GM12878 (cell line): ENCODE results near the gene PROC. TPM values are rescaled to one million over a fixed set of nuclear protein-coding genes. Genes with fewer than 3 reads are reported as not detected.

Experiments
- ATAC-seq: fragments of 200-7000 bp; cut with Tn5 transposase; 3 replicates; pipeline ENCODE4 v1.9.1; 2020; ENCODE audit warnings: mild to moderate bottlenecking, moderate library complexity
- BruUV-seq: library from RNA; stranded (reverse); fragments of 400-500 nt; replicated peaks from 2 replicates; lab custom pipeline; 2021; lab: Mats Ljungman, UMichigan
- CTCF ChIA-PET: fragments of 300-600 bp; sonication (Branson Sonifier 250); formaldehyde crosslinking; extraction: SDS; loops from one replicate; lab custom pipeline; 2021; ENCODE audit warnings: inconsistent platforms; lab: Yijun Ruan, JAX
- POLR2A ChIA-PET: fragments of 350-600 bp; formaldehyde crosslinking; extraction: SDS; loops from one replicate; lab custom pipeline; 2021; ENCODE audit warnings: inconsistent platforms; lab: Charles Lee
- RAD21 ChIA-PET: fragments of 300-600 bp; sonication (Branson Sonifier 250); formaldehyde crosslinking; loops from one replicate; lab custom pipeline; 2023; ENCODE audit warnings: antibody characterized with exemption; ENCODE audit not compliant: unreplicated experiment; lab: Charles Lee
- SMC1A ChIA-PET: fragments of 300-600 bp; sonication (Branson Sonifier 250); formaldehyde crosslinking; loops from one replicate; lab custom pipeline; 2023; ENCODE audit not compliant: unreplicated experiment, uncharacterized antibody; lab: Charles Lee
- DNase-seq: peaks from one replicate; pipeline ENCODE4 v3.0.0-alpha.2; 2011; ENCODE audit warnings: low read depth, low spot score
- FAIRE-seq: peaks from 3 replicates; lab custom pipeline; 2011; peaks lifted over from hg19 to GRCh38; lab: Jason Lieb, UNC
- H2AFZ ChIP-seq: 2 replicates; pipeline ENCODE4 v1.6.0; 2011; ENCODE audit warnings: low read depth, low read length, control low read depth; ENCODE audit not compliant: control insufficient read depth
- H3K27ac ChIP-seq: 2 replicates; pipeline ENCODE4 v1.5.1; 2011; ENCODE audit warnings: control low read depth; ENCODE audit not compliant: control insufficient read depth, insufficient read depth
- H3K27me3 ChIP-seq, 2 experiments: replicated peaks in 1 of 2; 2 replicates each; pipeline versions ENCODE4 v1.6.0 to v1.6.1; 2011; ENCODE audit warnings: low read length in 1 of 2; ENCODE audit not compliant: control insufficient read depth in 2 of 2, insufficient read depth in 2 of 2
- H3K36me3 ChIP-seq, 2 experiments: 2 replicates each; pipeline ENCODE4 v1.5.1; 2011; ENCODE audit warnings: low read length in 1 of 2; ENCODE audit not compliant: control insufficient read depth in 2 of 2, insufficient read depth in 2 of 2
- H3K4me1 ChIP-seq: 2 replicates; pipeline ENCODE4 v1.6.1; 2011; ENCODE audit warnings: mild to moderate bottlenecking, low read length, moderate library complexity, mixed read lengths; ENCODE audit not compliant: control insufficient read depth, insufficient read depth
- H3K4me2 ChIP-seq: 2 replicates; pipeline ENCODE4 v1.6.0; 2011; ENCODE audit warnings: control low read depth; ENCODE audit not compliant: control insufficient read depth, insufficient read depth
- H3K4me3 ChIP-seq: fragments of 200-600 bp; sonication (generic); 2 replicates; pipeline ENCODE4 v1.5.1; 2016
- H3K79me2 ChIP-seq: 2 replicates; pipeline ENCODE4 v1.6.0; 2011; ENCODE audit warnings: low read length; ENCODE audit not compliant: control insufficient read depth, insufficient read depth
- H3K9ac ChIP-seq: 2 replicates; pipeline ENCODE4 v1.8.0; 2011; ENCODE audit warnings: low read length, control low read depth, mixed read lengths; ENCODE audit not compliant: control insufficient read depth, insufficient read depth
- H3K9me3 ChIP-seq: replicated peaks from 3 replicates; pipeline ENCODE4 v1.5.1; 2011; ENCODE audit warnings: mild to moderate bottlenecking, low read length; ENCODE audit not compliant: control insufficient read depth, insufficient read depth
- H4K20me1 ChIP-seq: 2 replicates; pipeline ENCODE4 v1.6.0; 2011; ENCODE audit not compliant: control insufficient read depth, insufficient read depth
- BHLHE40 ChIP-seq, 2 experiments: fragments of 450-650 bp in 1 of 2; IDR thresholded peaks; 2 replicates each; pipeline ENCODE4 v1.6.1; 2011 to 2017; ENCODE audit warnings: low read depth in 2 of 2, borderline replicate concordance in 1 of 2, improper control_type of control experiment in 1 of 2, low read length in 1 of 2, mild to moderate bottlenecking in 1 of 2
- CBX3 ChIP-seq: fragments of 200-600 bp; sonication (generic); IDR thresholded peaks from 2 replicates; pipeline ENCODE4 v1.6.1; 2016; ENCODE audit warnings: low read depth, borderline replicate concordance
- CEBPB ChIP-seq, 2 experiments: fragments of 150-350 bp in 1 of 2; IDR thresholded peaks; 2 replicates each; pipeline ENCODE4 v1.6.1; 2012 to 2014; ENCODE audit warnings: low read depth in 2 of 2, low read length in 2 of 2, borderline replicate concordance in 1 of 2, inconsistent platforms in 1 of 2
- DPF2 ChIP-seq: fragments of 450-650 bp; IDR thresholded peaks from 2 replicates; pipeline ENCODE4 v1.6.1; 2017; ENCODE audit warnings: mild to moderate bottlenecking
- ESRRA ChIP-seq: IDR thresholded peaks from 2 replicates; pipeline ENCODE4 v1.6.1; 2012; ENCODE audit warnings: mild to moderate bottlenecking, low read length, improper control_type of control experiment
- HDAC2 ChIP-seq: fragments of 200-600 bp; sonication (generic); IDR thresholded peaks from 2 replicates; pipeline ENCODE4 v1.6.1; 2017
- MEF2B ChIP-seq: fragments of 450-650 bp; IDR thresholded peaks from 2 replicates; pipeline ENCODE4 v1.6.1; 2018; ENCODE audit warnings: mild to moderate bottlenecking, moderate library complexity; ENCODE audit not compliant: partially characterized antibody, poor library complexity, severe bottlenecking
- NFYB ChIP-seq: IDR thresholded peaks from 2 replicates; pipeline ENCODE4 v1.6.1; 2011; ENCODE audit warnings: low read depth, mild to moderate bottlenecking, low read length, improper control_type of control experiment, moderate library complexity; ENCODE audit not compliant: insufficient read depth
- POLR2A ChIP-seq: IDR thresholded peaks from 2 replicates; pipeline ENCODE4 v1.6.1; 2011; ENCODE audit warnings: low read depth, mild to moderate bottlenecking, low read length
- SMAD1 ChIP-seq: fragments of 450-650 bp; IDR thresholded peaks from 2 replicates; pipeline ENCODE4 v1.6.1; 2018; ENCODE audit warnings: mild to moderate bottlenecking, low read depth; ENCODE audit not compliant: partially characterized antibody
- WRNIP1 ChIP-seq: IDR thresholded peaks from 2 replicates; pipeline ENCODE4 v1.6.1; 2011; ENCODE audit warnings: low read depth, low read length, improper control_type of control experiment, borderline replicate concordance
- ZNF274 ChIP-seq: IDR thresholded peaks from one replicate; pipeline ENCODE4 v1.8.0; 2011; ENCODE audit not compliant: insufficient read length, insufficient read depth
- WGBS: methylation state at CpG from one replicate; pipeline ENCODE4 v1.1.6; 2016; ENCODE audit warnings: low lambda C conversion rate; ENCODE audit not compliant: insufficient replicate concordance, insufficient coverage; ENCODE audit errors: missing lambda C conversion rate; 5-methylcytosine and 5-hydroxymethylcytosine counted together
- in situ Hi-C: fragments of 300-500 bp; cut with MboI; formaldehyde crosslinking; loops from 9 replicates; pipeline ENCODE4 v1.14.3; 2018; ENCODE audit warnings: mixed read lengths
- intact Hi-C: fragments of 100-400 bp; cut with micrococcal nuclease; formaldehyde crosslinking; loops from one replicate; pipeline ENCODE4 v1.14.2; 2022; ENCODE audit not compliant: unreplicated experiment
- polyA plus RNA-seq, 11 experiments: library from polyadenylated mRNA; depleted of rRNA in 4 of 11; unstranded in 6 of 11; stranded (reverse) in 5 of 11; fragments of >200 nt; fragmentation: Nextera tagmentation in 4 of 11; fragmentation: Illumina TruSeq in 1 of 11; extraction: Ambion mirVana in 4 of 11; extraction: Trizol in 1 of 11; gene quantifications; 1 replicate in 1 of 11; 2 replicates in 10 of 11; pipeline versions ENCODE4 v1.2.1 to v1.2.3, GENCODE V29; 2011 to 2016; ENCODE audit warnings: inconsistent platforms in 2 of 11, missing spikeins in 2 of 11, low read depth in 1 of 11
- total RNA-seq, 4 experiments: library from RNA; depleted of rRNA in 3 of 4; stranded (reverse); fragments of >200 nt in 3 of 4; fragmentation: Illumina TruSeq in 1 of 4; extraction: Trizol in 1 of 4; gene quantifications; 2 replicates each; pipeline versions ENCODE4 v1.2.1 to v1.2.3, GENCODE V29; 2013 to 2021
- TF ChIP-seq, protein P1 (sequence below): IDR thresholded peaks from 2 replicates; pipeline ENCODE4 v1.6.1; 2012; ENCODE audit warnings: improper control_type of control experiment, low read depth, low read length; ENCODE audit not compliant: insufficient replicate concordance
- TF ChIP-seq, protein P2 (sequence below): fragments of 450-650 bp; IDR thresholded peaks from 2 replicates; pipeline ENCODE4 v1.6.1; 2017; ENCODE audit warnings: mild to moderate bottlenecking
- TF ChIP-seq, protein P3 (sequence below): fragments of 450-650 bp; IDR thresholded peaks from 2 replicates; pipeline ENCODE4 v1.6.1; 2014; ENCODE audit warnings: mild to moderate bottlenecking

Gene PROC
- total and polyA plus RNA-seq, 10 of the 15 experiments (the other 5 are each of a cell fraction or from before 2014, with no cell fraction given), result not detected

DNA sequence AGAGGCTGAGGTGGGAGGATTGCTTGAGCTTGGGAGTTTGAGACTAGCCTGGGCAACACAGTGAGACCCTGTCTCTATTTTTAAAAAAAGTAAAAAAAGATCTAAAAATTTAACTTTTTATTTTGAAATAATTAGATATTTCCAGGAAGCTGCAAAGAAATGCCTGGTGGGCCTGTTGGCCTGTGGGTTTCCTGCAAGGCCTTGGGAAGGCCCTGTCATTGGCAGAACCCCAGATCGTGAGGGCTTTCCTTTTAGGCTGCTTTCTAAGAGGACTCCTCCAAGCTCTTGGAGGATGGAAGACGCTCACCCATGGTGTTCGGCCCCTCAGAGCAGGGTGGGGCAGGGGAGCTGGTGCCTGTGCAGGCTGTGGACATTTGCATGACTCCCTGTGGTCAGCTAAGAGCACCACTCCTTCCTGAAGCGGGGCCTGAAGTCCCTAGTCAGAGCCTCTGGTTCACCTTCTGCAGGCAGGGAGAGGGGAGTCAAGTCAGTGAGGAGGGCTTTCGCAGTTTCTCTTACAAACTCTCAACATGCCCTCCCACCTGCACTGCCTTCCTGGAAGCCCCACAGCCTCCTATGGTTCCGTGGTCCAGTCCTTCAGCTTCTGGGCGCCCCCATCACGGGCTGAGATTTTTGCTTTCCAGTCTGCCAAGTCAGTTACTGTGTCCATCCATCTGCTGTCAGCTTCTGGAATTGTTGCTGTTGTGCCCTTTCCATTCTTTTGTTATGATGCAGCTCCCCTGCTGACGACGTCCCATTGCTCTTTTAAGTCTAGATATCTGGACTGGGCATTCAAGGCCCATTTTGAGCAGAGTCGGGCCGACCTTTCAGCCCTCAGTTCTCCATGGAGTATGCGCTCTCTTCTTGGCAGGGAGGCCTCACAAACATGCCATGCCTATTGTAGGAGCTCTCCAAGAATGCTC lies 6.6 kb downstream of the PROC start:
- ChIA-PET CTCF (no interaction called here), RAD21 (no interaction called here), SMC1A (interaction anchor here (0.6 to 1.4 kb wide), 2 partner anchors 9 to 377 kb away, joined by 3 to 4 read pairs; no protein-coding TSS in a partner anchor), POLR2A (no interaction called here)
- Histone ChIP-seq H3K79me2 (no peaks in the 10 kb centered on the region), H3K4me2 (no peak overlapping the region), H3K27ac (no peak overlapping the region), H3K36me3 (no peaks in the 10 kb centered on the region), H3K4me3 (no peak overlapping the region), H3K9ac (no peak overlapping the region), H3K9me3 (no peaks in the 10 kb centered on the region), H3K4me1 (no peaks in the 10 kb centered on the region), H4K20me1 (no peaks in the 10 kb centered on the region), H3K27me3 (peaks cover 4 to 6% of the 10 kb centered on the region in 2 experiments), H2AFZ (no peak overlapping the region)
- no peak for DNase-seq
- 75% methylated on average over 13 of the region's 13 CpGs for WGBS
- intact Hi-C loops (no loop called here), in situ Hi-C loops (no loop called here)
- BruUV-seq, result no TSS peak
- no peak for ATAC-seq
- FAIRE-seq, result no peak
- TF ChIP-seq DPF2, result no peak
- no peak for TF ChIP-seq HDAC2
- no peak for TF ChIP-seq CEBPB (IDR thresholded peaks at IDR 0.05; ENCODE audit: borderline replicate concordance in 1 of 2, low read depth in 2 of 2, low read length in 2 of 2)
- no peak for TF ChIP-seq POLR2A
- TF ChIP-seq CBX3, result no peak
- no peak for TF ChIP-seq ZNF274
- no peak for TF ChIP-seq ESRRA
- TF ChIP-seq SMAD1, result no peak
- TF ChIP-seq, protein P1, sequence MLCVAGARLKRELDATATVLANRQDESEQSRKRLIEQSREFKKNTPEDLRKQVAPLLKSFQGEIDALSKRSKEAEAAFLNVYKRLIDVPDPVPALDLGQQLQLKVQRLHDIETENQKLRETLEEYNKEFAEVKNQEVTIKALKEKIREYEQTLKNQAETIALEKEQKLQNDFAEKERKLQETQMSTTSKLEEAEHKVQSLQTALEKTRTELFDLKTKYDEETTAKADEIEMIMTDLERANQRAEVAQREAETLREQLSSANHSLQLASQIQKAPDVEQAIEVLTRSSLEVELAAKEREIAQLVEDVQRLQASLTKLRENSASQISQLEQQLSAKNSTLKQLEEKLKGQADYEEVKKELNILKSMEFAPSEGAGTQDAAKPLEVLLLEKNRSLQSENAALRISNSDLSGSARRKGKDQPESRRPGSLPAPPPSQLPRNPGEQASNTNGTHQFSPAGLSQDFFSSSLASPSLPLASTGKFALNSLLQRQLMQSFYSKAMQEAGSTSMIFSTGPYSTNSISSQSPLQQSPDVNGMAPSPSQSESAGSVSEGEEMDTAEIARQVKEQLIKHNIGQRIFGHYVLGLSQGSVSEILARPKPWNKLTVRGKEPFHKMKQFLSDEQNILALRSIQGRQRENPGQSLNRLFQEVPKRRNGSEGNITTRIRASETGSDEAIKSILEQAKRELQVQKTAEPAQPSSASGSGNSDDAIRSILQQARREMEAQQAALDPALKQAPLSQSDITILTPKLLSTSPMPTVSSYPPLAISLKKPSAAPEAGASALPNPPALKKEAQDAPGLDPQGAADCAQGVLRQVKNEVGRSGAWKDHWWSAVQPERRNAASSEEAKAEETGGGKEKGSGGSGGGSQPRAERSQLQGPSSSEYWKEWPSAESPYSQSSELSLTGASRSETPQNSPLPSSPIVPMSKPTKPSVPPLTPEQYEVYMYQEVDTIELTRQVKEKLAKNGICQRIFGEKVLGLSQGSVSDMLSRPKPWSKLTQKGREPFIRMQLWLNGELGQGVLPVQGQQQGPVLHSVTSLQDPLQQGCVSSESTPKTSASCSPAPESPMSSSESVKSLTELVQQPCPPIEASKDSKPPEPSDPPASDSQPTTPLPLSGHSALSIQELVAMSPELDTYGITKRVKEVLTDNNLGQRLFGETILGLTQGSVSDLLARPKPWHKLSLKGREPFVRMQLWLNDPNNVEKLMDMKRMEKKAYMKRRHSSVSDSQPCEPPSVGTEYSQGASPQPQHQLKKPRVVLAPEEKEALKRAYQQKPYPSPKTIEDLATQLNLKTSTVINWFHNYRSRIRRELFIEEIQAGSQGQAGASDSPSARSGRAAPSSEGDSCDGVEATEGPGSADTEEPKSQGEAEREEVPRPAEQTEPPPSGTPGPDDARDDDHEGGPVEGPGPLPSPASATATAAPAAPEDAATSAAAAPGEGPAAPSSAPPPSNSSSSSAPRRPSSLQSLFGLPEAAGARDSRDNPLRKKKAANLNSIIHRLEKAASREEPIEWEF, result no peak
- TF ChIP-seq, protein P2, sequence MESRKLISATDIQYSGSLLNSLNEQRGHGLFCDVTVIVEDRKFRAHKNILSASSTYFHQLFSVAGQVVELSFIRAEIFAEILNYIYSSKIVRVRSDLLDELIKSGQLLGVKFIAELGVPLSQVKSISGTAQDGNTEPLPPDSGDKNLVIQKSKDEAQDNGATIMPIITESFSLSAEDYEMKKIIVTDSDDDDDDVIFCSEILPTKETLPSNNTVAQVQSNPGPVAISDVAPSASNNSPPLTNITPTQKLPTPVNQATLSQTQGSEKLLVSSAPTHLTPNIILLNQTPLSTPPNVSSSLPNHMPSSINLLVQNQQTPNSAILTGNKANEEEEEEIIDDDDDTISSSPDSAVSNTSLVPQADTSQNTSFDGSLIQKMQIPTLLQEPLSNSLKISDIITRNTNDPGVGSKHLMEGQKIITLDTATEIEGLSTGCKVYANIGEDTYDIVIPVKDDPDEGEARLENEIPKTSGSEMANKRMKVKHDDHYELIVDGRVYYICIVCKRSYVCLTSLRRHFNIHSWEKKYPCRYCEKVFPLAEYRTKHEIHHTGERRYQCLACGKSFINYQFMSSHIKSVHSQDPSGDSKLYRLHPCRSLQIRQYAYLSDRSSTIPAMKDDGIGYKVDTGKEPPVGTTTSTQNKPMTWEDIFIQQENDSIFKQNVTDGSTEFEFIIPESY, result no peak
- no peak for TF ChIP-seq NFYB
- TF ChIP-seq, protein P3, sequence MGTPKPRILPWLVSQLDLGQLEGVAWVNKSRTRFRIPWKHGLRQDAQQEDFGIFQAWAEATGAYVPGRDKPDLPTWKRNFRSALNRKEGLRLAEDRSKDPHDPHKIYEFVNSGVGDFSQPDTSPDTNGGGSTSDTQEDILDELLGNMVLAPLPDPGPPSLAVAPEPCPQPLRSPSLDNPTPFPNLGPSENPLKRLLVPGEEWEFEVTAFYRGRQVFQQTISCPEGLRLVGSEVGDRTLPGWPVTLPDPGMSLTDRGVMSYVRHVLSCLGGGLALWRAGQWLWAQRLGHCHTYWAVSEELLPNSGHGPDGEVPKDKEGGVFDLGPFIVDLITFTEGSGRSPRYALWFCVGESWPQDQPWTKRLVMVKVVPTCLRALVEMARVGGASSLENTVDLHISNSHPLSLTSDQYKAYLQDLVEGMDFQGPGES, result no peak
- no peak for TF ChIP-seq BHLHE40 (IDR thresholded peaks at IDR 0.05; ENCODE audit: borderline replicate concordance in 1 of 2, low read depth in 2 of 2, low read length in 1 of 2)
- TF ChIP-seq MEF2B, result no peak
- TF ChIP-seq WRNIP1, result no peak
